ENCODE data around the gene EFNA5.

Gene EFNA5

DNA sequence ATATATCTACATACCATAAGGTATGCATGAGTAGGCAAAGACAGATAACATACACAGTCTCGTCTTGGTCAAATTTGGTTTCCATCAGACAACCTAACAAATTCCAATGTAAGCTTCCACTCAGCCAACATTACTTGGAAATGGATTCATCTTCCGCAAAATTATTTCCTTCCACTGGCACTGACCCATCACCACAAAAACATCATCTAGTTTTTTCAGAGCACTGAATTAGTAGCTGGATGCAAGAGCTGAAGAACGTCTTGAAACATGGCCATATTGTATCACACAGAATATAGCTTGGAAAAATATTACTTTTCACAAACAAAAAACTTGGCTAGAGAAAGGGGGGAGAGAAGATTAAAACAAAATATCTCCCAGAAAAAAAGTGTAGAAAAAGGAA is 73.5 kb downstream of the EFNA5 start:
- no peak for DNase-seq (ENCODE audit: extremely low read depth, low read depth)
- TF ChIP-seq CTCF (IDR thresholded peaks at IDR 0.05; ENCODE audit: low read depth, low read length): no peak

- TF ChIP-seq CTCF (IDR thresholded peaks at IDR 0.05; ENCODE audit: low read depth, low read length): no peak
- no peak for DNase-seq (ENCODE audit: extremely low read depth, low read depth)
These were observed 76.3 kb downstream of the EFNA5 start for GRCh38 chr5:107594253-107595045.

DNA sequence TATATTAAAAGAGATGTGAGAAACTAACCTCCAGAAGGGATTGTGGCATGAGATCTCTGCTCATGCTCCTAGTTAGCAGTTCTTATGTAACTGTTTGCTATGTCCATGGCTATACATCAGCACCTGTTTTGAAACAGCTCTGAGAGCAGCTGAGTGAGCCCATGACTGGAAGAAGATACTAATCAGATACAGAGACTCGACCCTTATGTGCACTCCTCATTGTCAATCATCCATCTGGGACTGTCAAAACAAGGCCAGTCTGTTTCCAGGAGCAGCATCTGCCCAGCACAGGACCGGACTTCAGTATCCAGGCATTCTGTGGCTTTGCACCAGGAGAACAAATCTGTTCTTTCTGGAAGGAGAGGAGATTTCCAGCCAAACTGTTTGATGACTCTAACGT is 77.7 kb downstream of the EFNA5 start:
- DNase-seq (ENCODE audit: extremely low read depth, low read depth): no peak

GRCh38 chr5:107592515-107592914 is 78.2 kb downstream of the EFNA5 start:
- no peak for DNase-seq (ENCODE audit: extremely low read depth, low read depth)
- TF ChIP-seq CTCF (IDR thresholded peaks at IDR 0.05; ENCODE audit: low read depth, low read length): no peak

More for the DNA sequence above, 77.7 kb downstream of the EFNA5 start:
- no peak for TF ChIP-seq CTCF (IDR thresholded peaks at IDR 0.05; ENCODE audit: low read depth, low read length)

DNA sequence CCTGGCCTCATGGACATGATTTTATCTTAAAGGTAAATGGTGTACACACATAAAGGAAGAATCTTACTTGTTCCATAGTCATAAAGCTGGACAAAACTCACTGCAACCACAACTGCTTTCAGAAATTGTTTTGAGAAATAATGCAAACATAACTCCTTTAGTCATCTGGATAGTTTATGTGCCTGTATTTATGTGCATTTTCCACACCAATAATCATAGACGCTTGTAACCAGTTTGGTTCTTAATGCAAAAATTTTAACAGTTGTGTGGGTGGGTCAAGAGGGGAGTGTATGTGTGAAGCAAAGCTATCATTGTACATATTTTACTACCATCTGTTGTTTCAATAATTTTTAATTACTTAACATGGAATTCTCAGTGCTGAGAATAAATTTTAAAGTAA is 80.1 kb downstream of the EFNA5 start:
- TF ChIP-seq CTCF (IDR thresholded peaks at IDR 0.05; ENCODE audit: low read depth, low read length): no peak
- DNase-seq (ENCODE audit: extremely low read depth, low read depth): no peak

- no peak for DNase-seq (ENCODE audit: extremely low read depth, low read depth)
These were observed 81.1 kb downstream of the EFNA5 start for GRCh38 chr5:107589520-107590193.

More at GRCh38 chr5:107589520-107590193, 81.1 kb downstream of the EFNA5 start:
- TF ChIP-seq CTCF (IDR thresholded peaks at IDR 0.05; ENCODE audit: low read depth, low read length): no peak

Data from AG09319 (cell line).